ENCODE measurements around the gene SCP2. TPM values are rescaled to one million over a fixed set of nuclear protein-coding genes. Genes with fewer than 3 reads are reported as not detected.

SCP2 gene
- total RNA-seq, 5 donors from 2014 or later (not counting 1 experiment from before 2014, with no cell fraction given): 46.5 to 63.9 (median 51.8) TPM

DNA sequence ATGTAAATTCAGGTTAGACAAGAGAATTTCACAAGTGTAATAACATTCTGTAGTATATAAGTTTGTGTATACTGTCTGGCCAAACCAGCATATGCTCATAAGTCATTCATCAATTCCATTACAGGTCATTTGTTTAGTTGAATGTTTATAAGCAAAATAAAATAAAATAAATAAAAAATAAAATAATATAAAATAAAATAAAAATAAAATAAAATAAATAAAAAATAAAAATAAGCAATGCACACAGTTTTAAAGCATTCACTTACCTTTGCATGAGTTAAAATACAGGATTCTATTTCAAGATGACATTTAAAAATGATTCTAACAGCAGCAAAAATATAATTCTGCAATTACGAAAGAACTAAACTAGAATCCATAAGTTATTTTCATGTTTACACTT, 144.8 kb downstream of the SCP2 start:
- Histone ChIP-seq H3K4me1 (ENCODE audit: control insufficient read depth in 1 of 2, extremely low read depth in 1 of 2, insufficient read depth in 2 of 2, low read length in 2 of 2) (peaks cover 0 to 6% of the 10 kb centered on the region in 2 experiments), H3K27me3 (replicated peaks in 1 of 2; ENCODE audit: control insufficient read depth in 2 of 2, extremely low read depth in 1 of 2, insufficient read depth in 2 of 2, low read length in 1 of 2) (peaks cover 0 to 10% of the 10 kb centered on the region in 2 experiments), H3K27ac (ENCODE audit: low read length) (no peak overlapping the region), H3K4me3 (ENCODE audit: control insufficient read depth in 1 of 2, extremely low read depth in 1 of 2, low read length in 1 of 2) (no peak overlapping the region), H3K36me3 (ENCODE audit: control insufficient read depth in 2 of 2, extremely low read depth in 1 of 2, insufficient read depth in 1 of 2, low read length in 1 of 2) (no peaks in the 10 kb centered on the region), H3K9me3 (no peaks in the 10 kb centered on the region)
- ChIA-PET CTCF (no interaction called here), POLR2A (interaction anchor here in 1 of 2 donors (0.7 kb wide), 1 partner anchor 18 kb away, joined by 3 read pairs; no protein-coding TSS in a partner anchor)
- Mint-ChIP-seq H3K27ac (no peak overlapping the region), H3K9me3 (no peaks in the 10 kb centered on the region), H3K4me3 (no peak overlapping the region), H3K4me1 (no peaks in the 10 kb centered on the region), H3K36me3 (no peaks in the 10 kb centered on the region), H3K27me3 (no peaks in the 10 kb centered on the region)
- DNase-seq: no peak
- no peak for ATAC-seq (replicated peaks in 1 of 4)
- WGBS (ENCODE audit: insufficient coverage): no CpG with 5 or more reads among the region's 1 CpG

DNA sequence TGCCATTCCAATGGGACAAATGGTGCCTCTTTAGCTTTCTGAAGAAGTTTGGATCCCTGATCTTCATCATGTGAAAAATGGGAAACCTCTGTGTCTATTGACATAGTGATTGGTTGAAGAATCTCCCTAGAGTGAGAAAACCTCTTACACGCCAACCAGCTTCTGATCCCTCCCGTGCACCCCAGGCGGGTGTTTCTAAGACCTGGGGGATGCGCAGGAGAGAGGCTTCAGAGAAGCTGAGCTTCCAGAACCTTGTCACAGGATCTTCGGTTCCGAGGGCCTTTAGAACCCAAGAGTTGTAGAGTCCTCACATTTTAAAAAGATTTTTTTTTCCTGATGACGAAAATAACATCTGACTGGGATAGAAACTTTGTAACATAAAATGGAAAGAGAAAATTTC, 146.2 kb downstream of the SCP2 start:
- Histone ChIP-seq H3K36me3 (ENCODE audit: control insufficient read depth in 2 of 2, extremely low read depth in 1 of 2, insufficient read depth in 1 of 2, low read length in 1 of 2) (no peaks in the 10 kb centered on the region), H3K27me3 (replicated peaks in 1 of 2; ENCODE audit: control insufficient read depth in 2 of 2, extremely low read depth in 1 of 2, insufficient read depth in 2 of 2, low read length in 1 of 2) (peaks cover 0 to 10% of the 10 kb centered on the region in 2 experiments), H3K27ac (ENCODE audit: low read length) (no peak overlapping the region), H3K4me3 (ENCODE audit: control insufficient read depth in 1 of 2, extremely low read depth in 1 of 2, low read length in 1 of 2) (no peak overlapping the region), H3K4me1 (ENCODE audit: control insufficient read depth in 1 of 2, extremely low read depth in 1 of 2, insufficient read depth in 2 of 2, low read length in 2 of 2) (peaks cover 0 to 6% of the 10 kb centered on the region in 2 experiments), H3K9me3 (no peaks in the 10 kb centered on the region)
- no peak overlapping the region for H3K4me3 Mint-ChIP-seq
- DNase-seq (no peak), ATAC-seq (replicated peaks in 1 of 4) (no peak)
- H3K27me3 Mint-ChIP-seq: no peaks in the 10 kb centered on the region
- CTCF ChIA-PET: no interaction called here
- H3K36me3 Mint-ChIP-seq: no peaks in the 10 kb centered on the region
- H3K4me1 Mint-ChIP-seq: no peaks in the 10 kb centered on the region
- POLR2A ChIA-PET: no interaction called here
- WGBS (ENCODE audit: insufficient coverage): 100% methylated on average over 1 of the region's 7 CpGs
- H3K27ac Mint-ChIP-seq: no peak overlapping the region
- no peaks in the 10 kb centered on the region for H3K9me3 Mint-ChIP-seq

- Mint-ChIP-seq H3K4me1 (no peaks in the 10 kb centered on the region), H3K27ac (no peak overlapping the region), H3K4me3 (no peak overlapping the region), H3K27me3 (no peaks in the 10 kb centered on the region), H3K36me3 (no peaks in the 10 kb centered on the region), H3K9me3 (no peaks in the 10 kb centered on the region)
- H3K36me3 ChIP-seq (ENCODE audit: control insufficient read depth in 2 of 2, extremely low read depth in 1 of 2, insufficient read depth in 1 of 2, low read length in 1 of 2): no peaks in the 10 kb centered on the region
- no peak overlapping the region for H3K27ac ChIP-seq (ENCODE audit: low read length)
- peaks cover 0 to 6% of the 10 kb centered on the region in 2 experiments for H3K4me1 ChIP-seq (ENCODE audit: control insufficient read depth in 1 of 2, extremely low read depth in 1 of 2, insufficient read depth in 2 of 2, low read length in 2 of 2)
- POLR2A ChIA-PET: no interaction called here
- DNase-seq (peak in 2 of 35 experiments; percentile 0 to 19), ATAC-seq (replicated peaks in 1 of 4) (no peak)
- H3K4me3 ChIP-seq (ENCODE audit: control insufficient read depth in 1 of 2, extremely low read depth in 1 of 2, low read length in 1 of 2): no peak overlapping the region
- peaks cover 0 to 10% of the 10 kb centered on the region in 2 experiments for H3K27me3 ChIP-seq (replicated peaks in 1 of 2; ENCODE audit: control insufficient read depth in 2 of 2, extremely low read depth in 1 of 2, insufficient read depth in 2 of 2, low read length in 1 of 2)
- no peaks in the 10 kb centered on the region for H3K9me3 ChIP-seq
- CTCF ChIA-PET: no interaction called here
- 69% methylated on average over 5 of the region's 10 CpGs for WGBS (ENCODE audit: insufficient coverage)
Measured at GRCh38 chr1:53073868-53074311, 146.8 kb downstream of the SCP2 start.

DNA sequence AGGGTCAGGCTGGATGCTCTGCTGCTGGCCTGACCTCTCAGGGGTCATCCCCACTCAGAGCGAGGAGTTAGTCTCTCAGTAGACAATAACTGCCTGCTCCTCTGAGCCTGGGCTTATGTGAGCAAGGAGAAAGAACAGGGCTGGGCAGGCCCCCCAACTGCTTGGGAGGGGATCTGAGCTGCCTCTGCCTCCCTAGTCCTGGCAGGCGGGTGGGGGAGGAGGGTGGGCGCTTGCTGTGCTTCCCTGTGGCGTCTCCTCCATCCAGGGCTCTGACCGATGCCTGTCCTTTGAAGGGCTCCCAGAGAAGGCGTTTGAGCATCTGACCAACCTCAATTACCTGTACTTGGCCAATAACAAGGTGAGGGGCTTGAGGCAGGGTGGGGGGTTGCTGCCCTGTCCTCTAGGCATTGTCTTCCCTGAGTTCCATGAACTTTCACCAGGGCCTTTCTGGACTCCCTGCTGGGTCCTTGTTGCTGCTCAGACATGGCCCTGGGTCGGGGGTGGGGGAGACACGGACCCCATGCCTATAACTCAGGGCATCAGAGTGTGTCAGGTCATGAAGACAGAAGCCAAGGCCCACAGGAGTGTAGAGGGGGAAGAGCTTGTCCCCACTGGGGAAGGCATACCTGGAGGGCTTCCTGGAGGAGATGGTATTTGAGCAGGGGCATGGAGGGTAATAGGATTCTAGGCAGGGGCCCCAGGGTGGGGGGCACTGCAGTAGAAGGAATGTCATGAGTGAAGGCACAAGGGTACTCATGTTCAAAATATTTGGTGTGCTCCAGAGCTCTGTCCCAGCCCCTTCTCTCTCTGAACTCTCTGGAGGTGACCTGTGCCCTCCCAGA, 147.5 kb downstream of the SCP2 start:
- H3K27ac Mint-ChIP-seq: no peak overlapping the region
- H3K27me3 ChIP-seq (replicated peaks in 1 of 2; ENCODE audit: control insufficient read depth in 2 of 2, extremely low read depth in 1 of 2, insufficient read depth in 2 of 2, low read length in 1 of 2): peaks cover 0 to 8% of the 10 kb centered on the region in 2 experiments
- no peaks in the 10 kb centered on the region for H3K36me3 Mint-ChIP-seq
- H3K9me3 ChIP-seq: no peaks in the 10 kb centered on the region
- H3K4me3 ChIP-seq (ENCODE audit: control insufficient read depth in 1 of 2, extremely low read depth in 1 of 2, low read length in 1 of 2): no peak overlapping the region
- peak in 2 of 35 experiments; percentile 0 to 3 for DNase-seq
- POLR2A ChIA-PET: no interaction called here
- ATAC-seq (replicated peaks in 1 of 4): no peak
- no peak overlapping the region for H3K4me3 Mint-ChIP-seq
- CTCF ChIA-PET: no interaction called here
- H3K9me3 Mint-ChIP-seq: no peaks in the 10 kb centered on the region
- H3K4me1 Mint-ChIP-seq: no peaks in the 10 kb centered on the region
- H3K4me1 ChIP-seq (ENCODE audit: control insufficient read depth in 1 of 2, extremely low read depth in 1 of 2, insufficient read depth in 2 of 2, low read length in 2 of 2): peaks cover 0 to 6% of the 10 kb centered on the region in 2 experiments
- no peaks in the 10 kb centered on the region for H3K27me3 Mint-ChIP-seq
- 71% methylated on average over 5 of the region's 8 CpGs for WGBS (ENCODE audit: insufficient coverage)
- H3K27ac ChIP-seq (ENCODE audit: low read length): no peak overlapping the region
- H3K36me3 ChIP-seq (ENCODE audit: control insufficient read depth in 2 of 2, extremely low read depth in 1 of 2, insufficient read depth in 1 of 2, low read length in 1 of 2): no peaks in the 10 kb centered on the region

DNA sequence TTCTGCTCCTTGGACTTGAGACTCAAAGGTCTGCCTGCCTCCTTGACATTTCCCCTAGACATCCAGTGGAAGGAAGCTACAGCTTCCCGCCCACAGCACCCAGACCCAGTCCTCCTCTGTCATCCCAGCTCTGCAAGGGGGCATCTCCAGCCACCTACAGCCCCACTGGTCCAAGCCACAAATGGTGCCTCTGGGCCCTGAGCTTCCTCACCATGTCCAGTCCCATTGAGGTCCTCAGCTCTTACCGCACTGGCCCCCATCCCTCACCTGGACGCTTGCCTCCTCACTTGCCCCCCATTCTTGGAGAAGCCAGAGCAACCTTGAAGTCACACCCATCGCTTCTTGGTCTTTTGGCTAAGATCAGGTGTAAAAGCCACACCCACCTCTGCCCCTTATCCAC, 148.1 kb downstream of the SCP2 start:
- no peaks in the 10 kb centered on the region for H3K4me1 Mint-ChIP-seq
- CTCF ChIA-PET: no interaction called here
- no peak overlapping the region for H3K4me3 Mint-ChIP-seq
- Histone ChIP-seq H3K4me3 (ENCODE audit: control insufficient read depth in 1 of 2, extremely low read depth in 1 of 2, low read length in 1 of 2) (no peak overlapping the region), H3K9me3 (no peaks in the 10 kb centered on the region), H3K4me1 (ENCODE audit: control insufficient read depth in 1 of 2, extremely low read depth in 1 of 2, insufficient read depth in 2 of 2, low read length in 2 of 2) (peaks cover 0 to 6% of the 10 kb centered on the region in 2 experiments), H3K27ac (ENCODE audit: low read length) (no peak overlapping the region), H3K27me3 (replicated peaks in 1 of 2; ENCODE audit: control insufficient read depth in 2 of 2, extremely low read depth in 1 of 2, insufficient read depth in 2 of 2, low read length in 1 of 2) (peaks cover 0 to 8% of the 10 kb centered on the region in 2 experiments), H3K36me3 (ENCODE audit: control insufficient read depth in 2 of 2, extremely low read depth in 1 of 2, insufficient read depth in 1 of 2, low read length in 1 of 2) (no peaks in the 10 kb centered on the region)
- POLR2A ChIA-PET: no interaction called here
- no peak overlapping the region for H3K27ac Mint-ChIP-seq
- ATAC-seq (replicated peaks in 1 of 4): no peak
- peak in 2 of 35 experiments; percentile 1 to 14 for DNase-seq
- WGBS (ENCODE audit: insufficient coverage): 94% methylated on average over 4 of the region's 4 CpGs
- no peaks in the 10 kb centered on the region for H3K9me3 Mint-ChIP-seq
- no peaks in the 10 kb centered on the region for H3K36me3 Mint-ChIP-seq
- H3K27me3 Mint-ChIP-seq: no peaks in the 10 kb centered on the region

- no peaks in the 10 kb centered on the region for H3K36me3 ChIP-seq (ENCODE audit: control insufficient read depth in 2 of 2, extremely low read depth in 1 of 2, insufficient read depth in 1 of 2, low read length in 1 of 2)
- H3K27ac ChIP-seq (ENCODE audit: low read length): no peak overlapping the region
- peaks cover 0 to 8% of the 10 kb centered on the region in 2 experiments for H3K27me3 ChIP-seq (replicated peaks in 1 of 2; ENCODE audit: control insufficient read depth in 2 of 2, extremely low read depth in 1 of 2, insufficient read depth in 2 of 2, low read length in 1 of 2)
- ChIA-PET CTCF (no interaction called here), POLR2A (no interaction called here)
- ATAC-seq (replicated peaks in 1 of 4): no peak
- no peaks in the 10 kb centered on the region for H3K9me3 Mint-ChIP-seq
- H3K4me1 Mint-ChIP-seq: no peaks in the 10 kb centered on the region
- no peaks in the 10 kb centered on the region for H3K36me3 Mint-ChIP-seq
- no peak overlapping the region for H3K4me3 Mint-ChIP-seq
- H3K9me3 ChIP-seq: no peaks in the 10 kb centered on the region
- H3K27ac Mint-ChIP-seq: no peak overlapping the region
- no peak overlapping the region for H3K4me3 ChIP-seq (ENCODE audit: control insufficient read depth in 1 of 2, extremely low read depth in 1 of 2, low read length in 1 of 2)
- DNase-seq: no peak
- H3K4me1 ChIP-seq (ENCODE audit: control insufficient read depth in 1 of 2, extremely low read depth in 1 of 2, insufficient read depth in 2 of 2, low read length in 2 of 2): peaks cover 0 to 6% of the 10 kb centered on the region in 2 experiments
- H3K27me3 Mint-ChIP-seq: no peaks in the 10 kb centered on the region
- WGBS (ENCODE audit: insufficient coverage): 57% methylated on average over 6 of the region's 8 CpGs
Measured at GRCh38 chr1:53075761-53076163, 148.7 kb downstream of the SCP2 start.
